HG03558 (cell line): ENCODE measurements around the gene NDUFV2.

Experiments
- ATAC-seq: cut with Tn5 transposase; IDR thresholded peaks from one replicate; pipeline ENCODE4 v1.9.1; 2021; ENCODE audit warnings: moderate number of reproducible peaks; ENCODE audit not compliant: unreplicated experiment; ENCODE audit errors: extremely low read depth

Gene NDUFV2

DNA sequence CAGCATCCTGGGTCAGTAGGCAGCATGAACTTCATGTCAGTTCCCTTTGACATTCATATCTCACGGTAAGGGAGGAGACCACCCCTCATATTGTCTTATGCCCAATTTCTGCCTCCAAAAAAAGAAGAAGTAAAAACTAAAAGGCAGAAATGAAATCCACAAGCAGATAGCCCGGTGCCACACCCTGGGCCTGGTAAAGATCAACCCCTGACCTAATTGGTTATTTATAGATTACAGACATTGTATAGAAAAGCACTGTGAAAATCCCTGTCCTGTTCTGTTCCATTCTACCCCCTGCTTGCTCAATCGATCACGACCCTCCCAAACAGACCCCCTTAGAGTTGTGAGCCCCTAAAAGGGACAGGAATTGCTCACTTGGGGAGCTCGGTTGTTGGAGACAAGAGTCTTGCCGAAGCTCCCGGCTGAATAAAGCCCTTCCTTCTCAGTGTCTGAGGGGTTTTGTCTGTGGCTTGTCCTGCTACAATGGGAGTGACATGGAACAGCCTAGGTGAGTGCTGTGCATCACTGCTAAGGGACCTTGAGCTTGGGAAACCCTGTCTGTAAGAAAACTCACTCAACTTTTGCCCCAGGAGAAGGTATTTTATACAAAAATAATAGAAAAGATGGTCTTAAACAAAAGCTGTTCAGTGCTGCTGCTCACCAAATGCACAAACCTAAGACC is 11.1 kb downstream of the NDUFV2 start:
- no peak for ATAC-seq

- no peak for ATAC-seq
Observed at GRCh38 chr18:9115984-9116383, 13.5 kb downstream of the NDUFV2 start.

- ATAC-seq: no peak
Observed at GRCh38 chr18:9117980-9118841, 15.7 kb downstream of the NDUFV2 start.

DNA sequence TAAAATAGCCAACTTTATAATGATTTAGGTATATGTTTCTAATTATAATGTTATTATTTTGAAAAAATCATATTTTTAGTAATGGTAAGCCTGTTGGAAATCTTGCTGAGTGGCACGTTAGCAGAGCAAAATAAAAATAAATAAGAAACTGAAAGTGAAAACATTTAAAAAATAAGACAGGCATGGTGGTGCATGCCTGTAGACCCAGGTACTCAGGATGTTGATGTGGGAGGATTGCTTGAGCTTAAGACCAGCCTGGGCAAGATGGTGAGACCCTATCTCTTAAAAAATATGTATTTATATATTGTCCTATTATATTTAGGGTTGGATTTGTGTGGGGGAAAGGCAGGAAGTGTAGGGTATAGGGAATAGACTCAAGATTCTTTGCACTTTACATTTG is 18.3 kb downstream of the NDUFV2 start:
- no peak for ATAC-seq

DNA sequence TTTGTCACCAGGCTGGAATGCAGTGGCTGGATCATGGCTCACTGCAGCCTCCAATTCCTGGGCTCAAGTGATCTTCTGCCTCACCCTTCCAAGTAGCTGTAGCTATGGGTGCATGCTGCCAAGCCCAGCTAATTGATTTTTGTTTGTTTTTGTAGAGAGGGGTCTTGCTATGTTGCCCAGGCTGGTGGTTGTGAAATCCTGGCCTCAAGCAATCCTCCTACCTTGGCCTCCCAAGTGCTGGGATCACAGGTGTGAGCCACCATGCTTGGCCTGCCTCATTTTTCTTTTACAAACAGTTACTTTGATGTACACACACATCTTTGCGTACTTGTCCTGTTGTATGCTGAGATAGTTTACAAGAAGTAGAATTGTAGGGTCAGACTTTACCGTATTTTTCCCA is 21.0 kb downstream of the NDUFV2 start:
- ATAC-seq: no peak

GRCh38 chr18:9124824-9125223 is 22.3 kb downstream of the NDUFV2 start:
- ATAC-seq: no peak

DNA sequence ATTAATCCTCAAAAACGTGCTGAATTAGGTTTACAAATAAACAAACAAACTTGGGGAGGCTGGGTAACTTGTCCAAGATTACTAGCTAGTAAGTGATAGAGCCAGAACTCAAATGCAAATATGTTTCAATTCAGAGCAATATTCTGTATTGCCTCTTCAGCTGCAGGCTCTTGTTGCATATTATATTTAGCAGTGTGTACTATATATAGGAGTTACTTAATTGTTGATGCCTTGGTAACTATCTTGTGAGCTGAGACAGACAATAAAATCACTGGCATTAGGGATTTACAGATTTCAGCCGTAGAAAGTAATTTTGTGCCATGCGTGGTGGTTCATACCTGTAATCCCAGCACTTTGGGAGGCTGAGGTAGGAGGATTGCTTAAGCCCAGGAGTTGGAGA is 23.8 kb downstream of the NDUFV2 start:
- no peak for ATAC-seq

DNA sequence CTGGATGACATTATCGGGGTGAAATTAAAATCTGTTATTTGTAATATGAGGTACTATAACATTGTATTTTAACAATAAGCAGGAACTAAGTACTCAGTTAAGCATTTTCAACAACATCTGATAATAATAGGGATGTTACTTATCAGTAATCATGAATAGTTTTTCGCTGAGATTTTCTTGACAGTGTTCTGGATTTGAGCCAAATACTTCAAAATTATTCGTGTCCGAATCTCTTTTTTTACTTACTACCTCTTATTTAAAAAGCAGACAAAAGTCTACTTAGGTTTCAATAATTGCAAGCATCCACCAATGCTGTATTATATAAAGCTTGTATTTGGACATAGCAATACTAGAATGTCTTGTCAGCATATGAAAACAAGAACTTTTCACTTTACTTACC is 27.7 kb downstream of the NDUFV2 start:
- ATAC-seq: no peak

DNA sequence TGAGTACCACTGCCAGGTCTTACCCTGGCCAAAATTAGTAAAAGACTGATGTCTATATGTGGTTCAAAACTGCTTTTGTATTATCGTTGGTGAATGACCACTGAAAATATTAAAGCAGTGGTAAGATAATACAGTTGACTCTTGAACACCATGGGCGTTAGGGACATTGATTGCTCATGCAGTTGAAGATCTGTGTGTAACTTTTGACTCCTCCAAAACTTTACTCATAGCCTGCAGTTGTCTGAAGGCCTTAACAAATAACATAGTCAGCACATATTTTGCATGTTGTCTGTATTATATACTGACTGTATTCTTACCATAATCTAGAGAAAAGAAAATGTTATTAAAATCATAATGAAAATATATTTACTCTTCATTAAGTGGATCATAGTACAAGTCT is 28.3 kb downstream of the NDUFV2 start:
- ATAC-seq: no peak

DNA sequence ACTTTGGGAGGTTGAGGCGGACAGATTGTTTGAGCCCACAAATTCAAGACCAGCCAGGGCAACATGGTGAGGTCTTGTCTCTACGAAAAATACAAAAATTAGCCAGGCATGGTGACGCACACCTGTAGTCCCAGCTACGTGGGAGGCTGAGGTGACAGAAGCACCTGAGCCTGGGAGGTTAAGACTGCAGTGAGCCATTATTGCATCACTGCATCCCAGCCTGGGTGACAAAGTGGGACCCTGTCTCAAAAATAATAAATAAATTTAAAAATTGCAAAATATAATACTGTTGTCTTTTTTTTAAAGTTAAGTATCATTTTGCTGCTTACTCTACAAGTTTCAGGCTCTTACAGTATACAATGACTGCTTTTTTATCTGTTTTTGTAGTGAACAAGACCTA is 30.1 kb downstream of the NDUFV2 start:
- ATAC-seq: no peak

- no peak for ATAC-seq
Observed at GRCh38 chr18:9133225-9133624, 30.7 kb downstream of the NDUFV2 start.

- no peak for ATAC-seq
Observed at GRCh38 chr18:9135081-9135911, 32.8 kb downstream of the NDUFV2 start.

GRCh38 chr18:9135912-9136314 is 33.4 kb downstream of the NDUFV2 start:
- peak; percentile 5 for ATAC-seq

- ATAC-seq: peak; percentile 49
Observed at GRCh38 chr18:9136315-9137155, 34.0 kb downstream of the NDUFV2 start, which contains the start of gene ANKRD12. ANKRD12 (plus strand) TSS chr18:9136781; CDS start chr18:9182433, 45,652 bp downstream.

GRCh38 chr18:9137168-9138066 is 34.9 kb downstream of the NDUFV2 start:
- ATAC-seq: peak; percentile 15

DNA sequence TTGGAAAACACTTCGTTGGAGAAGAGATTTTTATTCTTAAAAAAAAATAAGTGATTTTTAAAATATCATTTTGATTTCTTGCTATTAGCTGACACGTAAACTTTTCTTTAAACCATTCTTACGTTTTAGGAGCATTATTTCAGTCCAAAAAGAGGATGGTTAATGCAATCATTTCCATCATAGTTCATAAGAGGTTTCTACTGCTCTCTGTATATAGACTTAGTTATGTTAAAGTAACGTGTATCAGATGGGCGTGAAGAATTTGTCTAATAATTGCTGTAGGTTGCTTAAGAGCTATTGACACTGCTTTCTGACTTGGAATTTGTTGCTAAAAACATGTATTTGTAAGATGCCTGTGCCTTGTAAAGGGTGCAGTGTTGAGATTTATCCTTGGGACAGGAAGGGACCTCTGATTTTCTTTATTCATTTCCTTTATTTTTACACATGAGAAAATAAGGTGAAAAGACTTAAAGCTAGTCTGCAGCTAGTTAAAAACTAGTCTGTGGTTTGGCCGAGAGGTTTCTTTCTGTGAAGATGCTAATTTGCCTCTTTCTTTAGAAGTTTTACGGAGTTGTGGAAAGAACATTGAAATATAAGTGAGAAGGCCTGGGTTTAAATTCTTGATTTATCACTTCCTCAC is 37.0 kb downstream of the NDUFV2 start:
- ATAC-seq: no peak

DNA sequence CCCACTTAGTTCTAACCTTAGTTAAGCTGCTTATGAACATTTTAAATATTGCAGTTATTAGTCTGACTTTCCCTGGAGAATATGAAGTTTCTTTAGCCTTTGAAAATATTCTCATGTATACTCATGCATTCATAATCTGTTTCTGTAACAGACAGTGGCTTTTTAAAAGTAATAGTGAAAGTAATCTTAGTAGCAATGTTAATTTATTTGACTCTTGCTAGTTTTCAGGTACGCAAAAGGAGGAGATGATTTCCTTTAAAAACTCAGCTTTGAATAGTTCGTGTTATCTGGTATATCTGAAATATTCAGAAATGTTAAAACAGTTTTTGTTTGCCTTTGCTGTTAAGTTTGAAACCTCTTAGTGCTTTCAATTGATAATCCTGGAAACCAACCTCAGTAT is 37.9 kb downstream of the NDUFV2 start:
- ATAC-seq: no peak

DNA sequence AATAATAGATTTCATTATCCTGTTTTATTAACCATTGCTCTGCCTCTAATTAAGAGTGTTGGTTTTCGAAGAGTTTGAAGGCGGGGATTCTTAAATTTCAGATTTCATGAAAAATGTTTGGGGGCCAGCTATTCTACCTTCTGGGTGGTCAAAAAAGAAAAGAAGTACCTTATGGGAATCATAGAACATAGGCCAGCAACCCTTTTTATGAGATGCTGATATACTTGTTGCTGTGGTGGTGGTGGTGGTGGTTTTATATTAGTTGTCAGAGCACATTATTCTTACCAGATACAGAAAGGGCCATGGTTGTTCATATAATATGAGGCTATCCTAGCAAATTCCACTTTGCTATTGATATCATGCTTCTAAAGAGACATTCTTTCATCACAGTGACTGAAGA is 38.5 kb downstream of the NDUFV2 start:
- ATAC-seq: no peak
